ENCODE data around the gene SRPK2.
A peak's percentile ranks its signal among the peaks of the same experiment; 100 is the strongest.
"Not testable (repeated sequence)": the region's sequence is repeated elsewhere in the genome, so short reads cannot be mapped to it uniquely, and the experiment has no call there.

The SRPK2 gene

DNA sequence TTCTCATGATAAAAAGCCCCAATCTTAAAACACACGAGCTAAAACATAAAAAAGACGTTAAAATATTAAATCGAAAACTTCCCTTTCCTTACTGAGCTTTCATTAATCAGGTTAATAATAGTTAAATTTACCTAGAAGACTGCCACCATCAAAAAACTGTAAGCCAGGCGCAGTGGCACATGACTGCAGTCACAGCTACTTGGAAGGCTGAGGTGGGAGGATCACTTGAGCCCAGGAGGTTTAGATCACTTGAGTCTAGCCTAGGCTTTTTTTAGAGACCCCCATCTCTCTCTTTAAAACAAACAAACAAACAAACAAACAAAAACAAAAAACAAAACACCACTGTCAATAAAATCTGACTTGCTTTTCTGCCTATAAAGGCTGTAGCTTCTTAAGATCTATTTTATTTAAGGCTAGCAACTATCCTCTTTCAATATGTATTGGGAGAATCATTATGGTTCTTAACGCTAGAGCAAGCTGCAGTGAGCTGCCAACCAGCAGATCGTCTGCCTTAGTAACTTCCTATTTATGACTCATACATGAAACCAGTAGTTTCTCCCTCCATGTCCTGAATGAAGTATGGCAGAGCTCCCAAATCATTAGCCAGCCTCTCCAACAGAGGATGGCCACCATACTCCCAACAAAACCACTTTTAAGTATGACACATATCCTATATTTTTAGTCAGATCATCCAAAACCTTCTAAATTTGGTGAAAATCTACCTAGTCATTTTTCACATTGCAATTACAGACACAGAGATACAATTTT lies 163.7 kb downstream of the SRPK2 start:
- peak; percentile 94 for DNase-seq (ENCODE audit: low read depth)

DNA sequence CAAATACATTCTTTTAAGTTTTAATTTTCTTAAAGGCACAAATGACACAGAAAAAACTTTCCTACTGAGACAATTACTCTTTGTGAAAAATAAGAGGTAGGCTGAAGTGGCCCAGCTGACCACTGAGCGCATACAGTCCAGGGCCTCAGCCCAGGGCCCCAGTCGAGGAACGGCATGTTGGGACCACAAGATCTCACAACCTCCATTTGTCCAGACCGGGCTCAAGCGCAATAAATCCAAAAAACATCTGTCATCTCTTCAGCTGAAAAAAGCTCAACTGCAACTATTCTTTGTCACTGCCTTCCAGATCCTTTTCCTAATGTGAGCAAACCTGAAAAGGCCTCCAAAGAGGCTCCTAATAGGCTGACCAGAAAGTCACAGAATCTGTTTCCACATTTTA lies 165.8 kb downstream of the SRPK2 start:
- no peak for DNase-seq (ENCODE audit: low read depth)

DNA sequence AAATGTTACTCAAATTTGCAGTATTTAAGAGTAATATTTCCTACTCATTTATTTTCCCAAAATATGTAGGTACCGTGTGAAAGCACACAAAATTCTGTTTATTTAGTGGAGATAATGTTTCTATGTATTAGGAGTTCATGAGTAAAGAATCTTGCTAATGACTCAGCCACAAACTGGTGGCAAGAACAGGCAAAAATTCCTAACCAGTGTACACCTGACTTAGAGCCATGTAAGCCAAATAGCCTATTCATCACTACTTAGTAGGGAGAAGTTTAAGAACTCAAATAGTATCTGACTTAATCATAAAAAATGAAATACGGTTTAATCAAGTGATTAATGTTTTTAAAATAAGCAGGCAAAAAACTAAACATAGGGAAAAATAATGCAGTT lies 169.0 kb downstream of the SRPK2 start:
- peak; percentile 63 for DNase-seq (ENCODE audit: low read depth)

DNA sequence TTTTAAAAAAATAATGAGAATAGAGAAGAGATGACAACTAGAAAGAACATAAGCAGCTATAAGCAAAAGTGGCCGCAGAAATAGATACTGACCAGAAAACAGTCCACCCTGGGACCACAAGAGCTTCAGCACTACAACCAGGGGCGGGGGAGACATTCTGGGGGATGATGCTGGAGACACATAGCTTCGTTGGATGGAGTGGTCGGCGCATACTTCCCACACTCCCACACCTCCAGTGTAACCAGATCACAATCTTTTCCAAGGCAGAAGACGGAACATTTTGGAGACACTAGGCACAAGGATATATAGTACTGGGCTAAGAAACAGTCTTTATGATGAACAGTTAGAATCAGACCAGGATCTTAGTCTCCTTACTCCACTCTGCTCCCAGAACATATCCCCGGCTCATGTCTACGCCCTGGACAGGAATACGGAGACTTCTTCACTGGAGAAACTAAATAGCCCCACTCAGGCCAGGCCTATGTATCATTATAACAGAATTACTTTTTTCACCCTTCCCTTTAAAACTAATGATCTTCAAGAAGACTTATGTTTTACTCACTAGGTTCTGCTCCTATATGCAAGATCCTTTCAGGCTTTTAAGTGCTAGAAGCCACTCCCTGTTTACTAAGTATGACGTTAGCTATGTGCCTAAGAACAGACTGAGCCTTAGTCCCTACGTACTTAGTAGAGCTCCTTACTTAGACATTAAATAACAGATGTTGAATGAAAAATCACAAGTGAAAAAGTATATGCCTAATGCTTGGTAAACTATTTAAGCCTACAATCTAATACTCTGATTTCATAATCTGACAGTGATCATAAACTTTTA lies 169.6 kb downstream of the SRPK2 start:
- peak; percentile 8 for DNase-seq (ENCODE audit: low read depth)

DNA sequence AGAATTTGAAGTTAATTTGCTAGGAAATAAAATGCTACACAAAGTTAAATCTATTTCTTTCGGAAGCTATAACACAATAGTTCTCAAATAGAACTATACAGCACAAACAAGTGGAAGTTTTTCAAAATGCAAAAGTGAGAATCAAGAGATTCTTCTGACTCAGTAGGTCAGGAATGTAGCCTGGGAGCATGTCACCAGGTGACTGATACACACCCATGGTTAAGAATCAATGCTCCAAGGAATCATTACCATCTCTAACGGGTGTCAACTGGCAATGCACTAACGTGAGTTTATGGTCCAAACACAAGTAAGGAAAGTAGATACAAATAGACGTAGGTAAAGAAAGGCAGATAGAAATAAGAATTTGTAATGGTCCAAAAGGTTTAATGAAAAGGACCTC lies 170.5 kb downstream of the SRPK2 start:
- peak; percentile 17 for DNase-seq (ENCODE audit: low read depth)

DNA sequence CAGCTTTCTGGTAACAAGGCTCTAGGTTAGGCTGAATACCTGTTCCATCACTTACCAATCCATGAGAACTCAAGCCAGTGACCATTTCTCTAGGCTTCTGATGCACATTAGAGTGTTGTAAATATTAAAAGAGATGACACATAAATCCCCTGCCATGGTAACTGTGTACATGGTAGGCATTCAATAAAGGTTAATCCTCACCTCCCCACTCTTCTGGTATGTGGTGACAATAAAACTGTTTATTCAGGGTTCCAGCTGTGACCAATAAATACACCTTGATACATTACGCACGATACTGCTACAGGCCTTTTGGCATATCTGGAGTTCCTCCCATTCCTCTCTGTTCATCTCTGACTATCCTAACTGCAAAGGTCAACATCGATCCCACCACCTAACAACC lies 171.9 kb downstream of the SRPK2 start:
- DNase-seq (ENCODE audit: low read depth), result no peak

DNA sequence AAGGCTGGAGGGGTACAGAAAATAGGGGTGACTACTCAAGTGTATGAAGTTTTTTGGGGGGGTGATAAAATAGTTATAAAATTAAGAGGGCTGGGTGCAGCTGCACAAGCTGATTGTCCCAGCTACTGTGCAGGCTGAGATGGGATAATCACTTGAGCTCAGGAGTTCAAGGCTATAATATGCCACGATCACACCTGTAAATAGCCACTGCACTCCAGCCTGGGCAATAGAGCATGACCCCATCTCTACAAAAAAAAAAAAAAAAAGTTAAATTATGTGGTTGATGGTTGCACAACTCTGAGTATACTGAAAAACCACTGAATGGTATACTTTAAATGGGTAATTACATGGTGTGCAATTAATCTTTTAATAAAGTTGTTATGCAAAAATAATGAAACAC lies 172.9 kb downstream of the SRPK2 start:
- no peak for DNase-seq (ENCODE audit: low read depth)

DNA sequence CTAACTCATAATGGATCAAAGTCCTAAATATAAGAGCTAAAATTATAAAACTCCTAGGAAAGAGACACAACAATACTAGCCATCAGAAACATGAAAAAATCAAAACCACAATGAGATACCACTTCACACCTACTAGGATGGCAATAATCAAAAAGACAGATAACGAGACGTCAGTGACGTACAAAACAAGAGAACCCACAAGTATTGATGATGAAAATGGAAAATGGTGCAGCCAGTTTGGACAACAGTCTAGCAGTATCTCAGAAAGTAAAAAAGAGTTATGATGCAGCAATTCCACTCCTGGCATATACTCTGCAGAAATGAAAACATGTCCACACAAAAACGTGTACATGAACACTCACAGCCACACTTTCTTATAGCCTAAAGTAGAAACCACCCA lies 173.5 kb downstream of the SRPK2 start:
- no peak for DNase-seq (ENCODE audit: low read depth)

DNA sequence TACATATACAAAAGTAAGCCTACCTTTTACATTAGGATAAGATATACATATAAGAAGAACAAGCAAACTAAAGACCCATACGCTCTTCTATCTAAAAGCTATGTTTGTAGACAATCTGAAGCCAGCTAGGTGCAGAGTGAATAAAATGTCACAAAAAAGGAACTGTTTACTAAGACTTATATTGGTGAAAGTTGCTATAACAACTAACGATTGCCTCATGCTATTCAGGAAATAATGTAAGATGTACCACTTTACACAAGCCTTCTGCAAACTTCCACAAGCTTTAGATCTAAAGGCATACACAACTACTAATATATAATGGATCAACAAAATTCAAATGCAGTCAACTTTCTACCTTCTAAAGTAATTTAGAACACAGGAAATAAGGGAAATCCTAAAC lies 175.1 kb downstream of the SRPK2 start:
- DNase-seq (ENCODE audit: low read depth), result no peak

DNA sequence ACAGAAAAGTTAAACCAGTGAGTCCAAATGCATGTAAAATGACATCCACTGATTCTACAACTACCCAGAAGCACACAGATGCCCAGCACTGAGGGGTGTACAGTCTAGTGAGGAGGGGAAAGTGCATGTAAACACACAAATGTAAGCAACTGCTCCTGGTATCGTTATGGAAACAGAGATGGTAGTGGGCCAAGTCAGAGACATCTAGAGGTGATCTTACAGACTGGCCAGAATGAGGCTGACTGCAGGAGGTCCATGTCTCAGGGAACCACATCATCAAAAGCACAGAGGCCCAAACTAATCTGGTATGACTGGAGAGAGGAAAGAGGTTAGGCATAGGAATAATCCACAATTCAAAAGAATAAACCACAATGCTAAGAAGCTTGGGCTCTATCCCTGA lies 176.5 kb downstream of the SRPK2 start:
- DNase-seq (ENCODE audit: low read depth), result no peak

DNA sequence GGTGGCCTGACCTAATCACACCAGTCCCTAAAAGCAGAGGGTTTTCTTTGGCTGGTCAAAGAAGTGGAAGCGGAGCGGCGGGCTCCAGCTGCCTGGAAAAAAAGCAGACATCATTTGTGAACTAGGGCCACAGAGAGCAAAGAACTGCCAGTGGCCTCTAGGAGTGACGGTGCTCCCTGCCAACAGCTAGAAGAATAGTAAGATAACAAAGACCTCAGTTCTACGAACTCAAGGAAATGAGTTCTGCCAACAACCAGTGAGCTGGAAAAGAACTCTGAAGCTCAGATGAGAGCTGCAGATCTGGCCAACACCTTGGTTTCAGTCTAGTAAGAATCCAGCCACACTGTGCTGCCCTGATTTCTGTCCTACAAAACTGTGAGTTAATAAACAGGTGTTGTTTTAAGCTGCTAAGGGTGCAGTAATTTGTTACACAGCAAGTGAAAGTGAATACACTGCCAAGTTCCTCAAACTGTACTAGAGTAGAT lies 178.0 kb downstream of the SRPK2 start:
- DNase-seq (ENCODE audit: low read depth), result no peak

DNA sequence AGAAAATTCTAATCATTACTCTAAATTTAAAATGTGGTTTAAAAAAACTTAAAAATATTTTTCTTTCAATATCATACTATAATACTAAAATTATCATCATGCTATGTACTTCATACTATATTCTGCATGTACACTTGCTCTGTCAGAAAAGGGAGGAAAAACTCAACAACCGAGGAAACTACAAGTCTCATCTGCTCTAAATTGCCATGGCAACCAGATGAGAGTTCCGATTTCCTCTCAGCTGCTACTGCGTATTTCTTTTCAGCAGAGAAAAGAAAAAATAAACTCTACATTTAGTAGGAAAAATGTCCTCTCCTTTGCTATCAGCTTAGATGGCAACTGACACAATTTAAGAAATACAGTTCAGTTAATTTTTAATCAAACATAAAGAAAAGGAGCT lies 178.9 kb downstream of the SRPK2 start:
- DNase-seq (ENCODE audit: low read depth), result no peak

DNA sequence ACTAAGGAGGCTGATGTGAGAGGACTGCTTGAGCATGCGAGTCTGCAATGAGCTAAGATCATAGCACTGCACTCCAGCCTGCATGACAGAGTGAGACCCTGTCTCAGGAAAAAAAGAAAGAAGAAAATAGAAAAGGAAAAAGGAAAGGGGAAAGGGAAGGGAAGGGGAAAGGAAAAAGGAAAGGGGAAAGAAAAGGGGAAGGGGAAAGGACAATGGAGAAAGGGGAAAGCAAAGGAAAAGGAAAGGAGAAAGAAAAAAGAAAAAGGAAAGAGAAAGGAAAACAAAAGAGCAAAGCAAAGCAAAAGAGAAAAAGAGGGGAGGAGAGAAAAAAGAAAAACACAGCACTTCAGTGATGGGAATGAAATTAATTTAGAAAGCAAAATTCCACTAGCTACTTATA lies 179.3 kb downstream of the SRPK2 start:
- DNase-seq (ENCODE audit: low read depth), result no peak

DNA sequence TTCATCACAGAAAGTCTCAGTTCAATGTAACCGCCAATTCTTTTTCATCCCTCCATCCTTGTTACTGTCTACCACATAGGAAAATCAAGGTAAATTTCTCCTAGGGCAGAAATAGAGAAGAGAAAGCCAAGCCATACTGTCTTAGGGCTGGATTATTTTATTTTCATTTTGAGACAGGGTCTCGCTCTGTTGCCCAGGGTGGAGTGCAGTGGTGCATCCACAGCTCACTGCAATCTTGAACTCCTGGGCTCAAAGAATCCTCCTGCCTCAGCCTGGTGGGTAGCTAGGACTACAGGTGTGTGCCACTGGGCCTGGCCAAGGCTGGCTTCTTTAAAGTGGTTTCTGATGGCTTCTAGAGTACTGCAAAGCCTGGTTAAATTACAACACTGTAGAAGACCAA lies 181.7 kb downstream of the SRPK2 start:
- no peak for DNase-seq (ENCODE audit: low read depth)

DNA sequence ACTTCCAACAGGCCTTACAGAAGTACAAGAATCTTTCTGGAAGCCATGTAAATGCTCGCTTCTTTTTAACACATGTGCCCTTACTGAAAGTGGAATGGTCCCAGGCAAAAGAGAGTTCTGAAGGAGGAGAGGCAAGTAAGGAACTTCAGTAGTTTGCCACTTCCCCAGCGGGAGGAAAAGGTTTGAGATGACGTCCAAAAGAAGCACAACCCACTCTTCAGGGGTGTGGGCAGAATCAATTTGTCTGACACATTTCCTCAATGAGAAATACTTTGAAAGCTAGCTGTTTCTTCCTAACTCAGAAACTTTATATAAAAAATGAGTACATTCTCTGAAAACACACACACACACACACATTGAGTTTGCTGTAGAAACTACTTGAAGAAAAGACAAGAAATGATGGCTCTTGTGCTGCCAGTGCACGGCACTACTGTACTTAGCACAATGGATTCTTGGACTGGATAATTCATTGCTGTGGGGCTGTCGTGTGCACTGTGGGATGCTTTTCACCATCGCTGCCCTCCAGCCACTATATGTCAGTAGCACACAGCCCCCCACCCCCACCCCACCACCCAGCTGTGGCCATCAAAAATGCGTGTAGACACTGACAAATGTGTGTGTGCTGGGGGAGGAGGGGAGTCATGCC lies 183.0 kb downstream of the SRPK2 start:
- no peak for DNase-seq (ENCODE audit: low read depth)

DNA sequence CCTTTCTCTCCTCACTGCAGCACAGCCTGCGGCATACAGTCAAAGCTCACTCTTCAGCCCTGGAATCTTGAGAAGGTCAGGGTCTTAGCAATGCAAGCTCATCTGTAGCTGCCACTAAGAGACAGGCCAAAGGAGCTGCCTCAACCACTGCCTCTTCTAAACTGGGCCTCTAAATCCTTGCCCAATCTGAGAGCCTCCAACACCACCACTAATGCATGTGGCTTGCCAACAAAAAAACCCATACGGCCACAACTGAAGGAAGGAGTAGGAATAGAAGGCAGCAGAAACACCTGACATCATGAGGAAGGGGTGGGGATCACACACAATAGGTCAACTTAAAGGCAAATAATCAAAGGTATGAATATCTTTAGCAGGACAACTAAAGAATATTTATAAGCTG lies 183.8 kb downstream of the SRPK2 start:
- no peak for DNase-seq (ENCODE audit: low read depth)

DNA sequence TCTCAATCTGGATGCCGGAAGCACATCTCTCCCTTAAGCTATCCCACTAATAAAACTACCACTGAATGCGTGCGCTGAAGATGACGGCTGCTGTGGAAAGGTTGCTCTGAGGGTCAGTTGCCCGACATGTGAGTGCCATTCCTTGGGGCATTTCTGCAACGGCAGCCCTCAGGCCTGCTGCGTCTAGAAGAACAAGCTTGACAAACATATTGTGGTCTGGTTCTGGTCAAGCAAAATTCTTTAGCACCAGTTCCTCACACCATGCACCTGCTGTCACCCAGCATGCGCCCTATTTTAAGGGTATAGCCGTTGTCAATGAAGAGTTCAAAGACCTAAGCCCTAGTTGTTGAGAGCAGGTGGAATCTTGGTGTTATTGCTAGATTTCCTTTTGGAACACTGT lies 184.2 kb downstream of the SRPK2 start:
- no peak for DNase-seq (ENCODE audit: low read depth)

DNA sequence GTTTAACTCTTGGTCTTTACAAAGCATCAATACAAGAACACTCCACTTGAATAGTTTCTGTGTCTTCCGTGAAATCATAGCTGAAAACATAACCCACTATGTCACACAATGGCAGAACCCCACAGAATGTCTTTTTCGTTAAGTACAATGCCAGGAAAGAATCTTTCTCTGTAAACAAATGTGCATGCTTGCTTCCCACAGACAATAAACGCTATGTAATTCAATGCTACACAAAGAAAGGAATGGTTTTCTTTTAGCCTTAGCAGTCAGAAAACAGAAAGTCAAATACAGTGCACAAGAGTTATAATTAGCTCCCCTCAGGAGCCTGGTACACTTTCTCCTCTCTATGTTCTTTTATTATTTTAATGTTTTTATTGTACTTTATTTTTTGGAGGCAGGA lies 186.1 kb downstream of the SRPK2 start:
- peak; percentile 29 for DNase-seq (ENCODE audit: low read depth)

DNA sequence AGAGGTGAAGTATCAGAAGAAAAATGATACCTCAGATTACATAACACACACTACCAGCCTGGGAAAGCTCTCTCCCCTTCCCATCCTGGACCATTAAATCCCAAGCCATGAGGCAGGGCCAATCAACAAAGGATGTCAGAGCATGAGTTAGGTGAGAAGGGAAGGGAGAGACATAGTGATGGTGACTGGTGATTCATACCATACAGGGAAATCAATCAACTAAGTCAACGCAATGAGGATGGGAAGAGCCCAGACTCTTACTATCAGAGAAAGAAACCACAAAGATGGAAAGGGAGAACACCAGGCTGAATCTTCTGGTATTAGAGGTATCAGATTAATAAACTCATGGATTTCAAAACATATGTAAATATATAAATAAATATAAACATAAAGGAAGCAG lies 189.3 kb downstream of the SRPK2 start:
- no peak for DNase-seq (ENCODE audit: low read depth)

DNA sequence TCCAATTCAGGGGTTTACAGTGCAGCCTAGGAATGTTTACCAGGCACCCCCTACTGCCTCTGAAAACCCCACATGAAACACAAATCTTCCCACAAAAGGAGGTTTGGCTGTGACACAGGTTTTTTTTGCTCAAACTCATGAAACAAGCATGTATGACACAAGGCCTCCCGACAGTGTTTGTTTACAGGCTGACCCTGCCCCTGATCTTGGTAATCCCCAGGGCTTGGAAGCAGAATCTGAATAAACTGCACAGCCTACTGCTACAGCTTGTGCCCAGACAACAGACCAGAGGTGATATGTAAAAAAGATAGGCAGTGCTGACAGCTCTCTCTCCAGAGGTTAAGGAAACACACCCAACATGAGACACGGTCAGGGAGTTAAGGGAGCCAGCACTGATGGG lies 190.5 kb downstream of the SRPK2 start:
- peak; percentile 86 for DNase-seq (ENCODE audit: low read depth)

DNA sequence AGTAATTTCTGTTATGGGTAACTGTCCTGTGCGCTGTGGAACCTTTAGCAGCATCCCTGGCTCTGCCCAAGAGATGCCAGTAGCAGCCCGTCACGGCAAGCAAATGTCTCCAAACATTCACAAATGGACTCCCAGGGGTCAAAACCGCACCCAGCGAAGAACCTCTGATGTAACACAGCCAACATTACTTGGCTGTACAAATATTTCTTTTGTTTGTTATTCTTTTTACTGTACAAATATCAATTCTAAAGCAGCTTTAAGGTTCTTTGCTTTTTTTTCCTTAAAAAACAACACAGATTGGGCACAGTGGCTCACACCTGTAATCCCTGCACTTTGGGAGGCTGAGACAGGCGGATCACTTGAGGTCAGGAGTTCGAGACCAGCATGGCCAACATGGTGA lies 192.2 kb downstream of the SRPK2 start:
- no peak for DNase-seq (ENCODE audit: low read depth)

DNA sequence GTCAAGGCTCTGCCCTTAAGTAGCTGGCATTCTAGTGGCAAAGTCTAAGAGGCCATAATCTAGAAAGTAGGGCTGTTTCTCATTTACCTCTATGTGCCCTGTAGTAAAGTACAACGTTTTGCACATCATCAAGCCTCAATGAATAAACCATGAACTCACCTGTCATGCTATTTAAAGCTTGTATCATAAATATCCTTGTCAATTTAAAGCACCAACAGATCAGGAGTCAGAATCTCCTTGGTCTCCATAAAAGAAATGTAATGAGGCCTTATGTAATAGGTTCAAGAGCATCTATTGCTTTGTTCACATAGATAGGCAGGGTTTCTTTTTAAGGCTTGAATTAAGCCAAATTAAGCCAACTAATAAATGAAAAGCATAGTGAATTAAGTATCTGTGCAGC lies 192.8 kb downstream of the SRPK2 start:
- no peak for DNase-seq (ENCODE audit: low read depth)

DNA sequence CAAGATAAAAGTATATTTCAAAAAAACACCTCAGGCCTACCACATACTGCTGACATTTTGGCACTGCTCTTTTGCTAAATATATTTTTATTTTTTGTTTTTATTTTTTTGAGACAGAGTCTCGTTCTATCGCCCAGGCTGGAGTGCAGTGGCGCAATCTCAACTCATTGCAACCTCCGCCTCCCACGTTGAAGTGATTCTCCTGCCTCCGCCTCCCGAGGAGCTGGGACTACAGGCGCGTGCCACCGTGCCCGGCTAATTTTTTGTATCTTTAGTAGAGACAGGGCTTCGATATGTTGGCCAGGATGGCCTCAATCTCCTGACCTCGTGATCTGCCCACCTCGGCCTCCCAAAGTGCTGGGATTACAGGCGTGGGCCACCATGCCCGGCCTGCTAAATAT lies 193.8 kb downstream of the SRPK2 start:
- DNase-seq (ENCODE audit: low read depth), result not testable (repeated sequence)

Data from EH (cell line).